NCI-H1417 (cell line): ENCODE measurements around the gene MED4.

Experiments used
- DNase-seq, 3 experiments: peaks; one replicate each; lab custom pipeline; 2025; lab: John Stamatoyannopoulos, UW

The MED4 gene

DNA sequence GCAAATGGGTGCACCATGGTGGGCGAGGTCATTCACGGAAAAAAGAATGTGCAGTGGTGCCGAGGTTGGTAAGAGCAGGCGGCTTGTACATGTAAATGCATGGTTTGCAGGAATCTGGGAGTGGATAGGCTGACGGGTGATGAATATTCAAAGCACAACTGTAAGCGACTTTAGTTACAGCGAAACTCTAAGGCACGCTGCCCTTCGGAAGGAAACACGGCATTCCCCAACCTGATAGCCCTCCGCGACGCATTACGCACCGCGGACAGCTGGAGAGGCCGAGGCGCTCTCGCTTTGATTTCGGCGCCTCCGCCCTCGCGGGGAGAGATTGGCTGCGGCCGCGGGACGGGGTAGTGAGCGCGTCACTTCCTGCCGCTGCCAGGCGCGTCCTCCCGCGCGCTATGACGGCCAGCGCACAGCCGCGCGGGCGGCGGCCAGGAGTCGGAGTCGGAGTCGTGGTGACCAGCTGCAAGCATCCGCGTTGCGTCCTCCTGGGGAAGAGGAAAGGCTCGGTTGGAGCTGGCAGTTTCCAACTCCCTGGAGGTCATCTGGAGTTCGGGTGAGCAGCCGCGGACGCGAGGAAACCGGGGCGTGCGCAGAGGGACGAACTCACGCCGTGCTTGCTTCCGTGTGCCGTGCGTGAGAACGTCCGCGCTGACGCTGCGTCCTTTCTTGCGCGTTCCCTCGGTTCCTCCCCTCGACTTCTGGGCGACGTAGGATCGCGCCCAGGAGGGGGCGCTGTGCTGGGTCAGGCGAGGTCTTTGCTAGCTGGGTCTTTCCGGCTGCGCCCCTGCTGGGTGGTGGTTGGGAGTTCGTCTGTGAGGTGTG, 57.3 kb downstream of the MED4 start, which contains the start of gene NUDT15:
Gene NUDT15, plus strand, starts transcription at position 381 of the 828 bp plus-strand sequence. Its CDS starts 21 bp downstream, at position 402.
- DNase-seq: peak; percentile 96

DNA sequence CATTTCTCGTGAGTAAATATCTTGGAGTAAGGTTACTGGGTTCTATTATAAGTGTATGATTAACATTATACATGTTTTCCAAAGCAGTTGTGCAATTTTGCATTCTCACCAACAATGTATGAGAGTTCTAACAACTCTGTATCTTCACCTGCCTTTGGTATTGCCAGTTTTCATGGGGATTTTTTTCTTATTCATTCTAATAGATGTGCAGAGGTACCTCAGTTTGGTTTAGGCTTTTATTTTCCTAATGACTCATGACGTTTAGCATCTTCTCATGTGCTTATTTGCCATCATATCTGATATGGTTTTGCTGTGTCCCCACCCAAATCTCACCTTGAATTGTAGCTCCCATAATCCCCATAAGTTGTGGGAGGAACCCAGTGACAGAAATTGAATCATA, 65.0 kb downstream of the MED4 start:
- no peak for DNase-seq

- DNase-seq: no peak
Observed at GRCh38 chr13:48028066-48028465, 66.8 kb downstream of the MED4 start.
